HCT116 (cell line): Measurements from ENCODE around the gene SND1. TPM values are rescaled to one million over a fixed set of nuclear protein-coding genes. Genes with fewer than 3 reads are reported as not detected.

Experiments used
- ATAC-seq: fragments of 200-7000 bp; cut with Tn5 transposase; 2 replicates; pipeline ENCODE4 v1.9.1; 2020; ENCODE audit warnings: mild to moderate bottlenecking, moderate library complexity
- BruUV-seq: library from RNA; stranded (reverse); fragments of 400-500 nt; replicated peaks from 2 replicates; lab custom pipeline; 2021; lab: Mats Ljungman, UMichigan
- CTCF ChIA-PET: fragments of 300-600 bp; sonication (Branson Sonifier 250); formaldehyde crosslinking; loops from one replicate; lab custom pipeline; 2021; ENCODE audit warnings: antibody characterized with exemption; lab: Charles Lee
- POLR2A ChIA-PET: fragments of 300-600, 350-600 bp; sonication (Branson Sonifier 250); formaldehyde crosslinking; loops from one replicate; lab custom pipeline; 2021; ENCODE audit warnings: antibody characterized with exemption; lab: Charles Lee
- RAD21 ChIA-PET, 2 experiments: fragments of 300-600 bp; sonication (Branson Sonifier 250); formaldehyde crosslinking; loops; one replicate each; lab custom pipeline; 2023; ENCODE audit warnings: low total read pairs in 2 of 2; ENCODE audit not compliant: uncharacterized antibody in 2 of 2, unreplicated experiment in 2 of 2, low non-redundant PET in 1 of 2; lab: Charles Lee
- DNase-seq: peaks from one replicate; pipeline ENCODE4 v3.0.0-alpha.2; 2010; ENCODE audit warnings: low read depth, low spot score
- H2AFZ ChIP-seq: fragments of 200-600 bp; shearing (Covaris generic), sonication (generic); 2 replicates; pipeline ENCODE4 v1.6.1; 2017; ENCODE audit warnings: low read depth, mixed run types, mixed read lengths, antibody characterized with exemption, low read length; ENCODE audit not compliant: poor library complexity, severe bottlenecking
- H3K27ac ChIP-seq: 2 replicates; pipeline ENCODE4 v1.5.1; 2012; ENCODE audit warnings: low read depth, low read length
- H3K27me3 ChIP-seq: fragments of 200-600 bp; sonication (generic); 2 replicates; pipeline ENCODE4 v1.6.1; 2016; ENCODE audit warnings: mixed run types, low read length, mixed read lengths; ENCODE audit not compliant: insufficient read depth
- H3K36me3 ChIP-seq, 2 experiments: fragments of 200-500 bp in 1 of 2; fragments of 200-600 bp in 1 of 2; sonication (Bioruptor generic) in 1 of 2; sonication (generic) in 1 of 2; 2 replicates each; pipeline versions ENCODE4 v1.5.1 to v1.6.1; 2014 to 2016; ENCODE audit warnings: low read length in 2 of 2, inconsistent platforms in 1 of 2, mixed read lengths in 1 of 2, mixed run types in 1 of 2; ENCODE audit not compliant: insufficient read depth in 2 of 2, control insufficient read depth in 1 of 2
- H3K4me1 ChIP-seq, 2 experiments: fragments of 200-600 bp in 1 of 2; sonication (generic) in 1 of 2; 2 replicates each; pipeline versions ENCODE4 v1.5.1 to v1.6.1; 2012 to 2017; ENCODE audit warnings: low read length in 2 of 2, inconsistent platforms in 1 of 2, mild to moderate bottlenecking in 1 of 2, mixed read lengths in 1 of 2, mixed run types in 1 of 2, moderate library complexity in 1 of 2; ENCODE audit not compliant: insufficient read depth in 2 of 2, control insufficient read depth in 1 of 2
- H3K4me2 ChIP-seq: fragments of 200-600 bp; sonication (generic); 2 replicates; pipeline ENCODE4 v1.6.1; 2017; ENCODE audit warnings: mixed run types, low read length, mixed read lengths
- H3K4me3 ChIP-seq, 2 experiments: fragments of 200-600 bp in 1 of 2; sonication (generic) in 1 of 2; replicated peaks in 1 of 2; 2 replicates each; pipeline ENCODE4 v1.5.1; 2011 to 2016; ENCODE audit warnings: low read length in 2 of 2, control low read depth in 1 of 2, low read depth in 1 of 2, mild to moderate bottlenecking in 1 of 2, mixed read lengths in 1 of 2, mixed run types in 1 of 2
- H3K79me2 ChIP-seq: fragments of 200-600 bp; sonication (generic); 2 replicates; pipeline ENCODE4 v1.6.1; 2017; ENCODE audit warnings: mild to moderate bottlenecking, mixed run types, low read length, moderate library complexity, mixed read lengths; ENCODE audit not compliant: insufficient read depth
- H3K9ac ChIP-seq: fragments of 200-600 bp; sonication (generic); 2 replicates; pipeline ENCODE4 v1.6.1; 2016; ENCODE audit warnings: low read length, mixed read lengths
- H3K9me2 ChIP-seq: fragments of 200-600 bp; sonication (generic), shearing (Covaris generic); 2 replicates; pipeline ENCODE4 v1.6.1; 2017; ENCODE audit warnings: mixed run types, mild to moderate bottlenecking, moderate library complexity; ENCODE audit not compliant: insufficient read depth
- H3K9me3 ChIP-seq, 2 experiments: fragments of 200-500 bp in 1 of 2; fragments of 200-600 bp in 1 of 2; sonication (Bioruptor generic) in 1 of 2; sonication (generic) in 1 of 2; 2 replicates each; pipeline ENCODE4 v1.6.1; 2014 to 2017; ENCODE audit warnings: low read length in 2 of 2, mixed read lengths in 2 of 2, inconsistent platforms in 1 of 2, low read depth in 1 of 2, mild to moderate bottlenecking in 1 of 2, mixed run types in 1 of 2, moderate library complexity in 1 of 2; ENCODE audit not compliant: control insufficient read depth in 1 of 2, insufficient read depth in 1 of 2
- H4K20me1 ChIP-seq: fragments of 200-600 bp; sonication (generic), shearing (Covaris generic); 2 replicates; pipeline ENCODE4 v1.6.1; 2017; ENCODE audit warnings: mixed run types, mild to moderate bottlenecking, moderate library complexity; ENCODE audit not compliant: insufficient read depth
- CBX3 ChIP-seq: IDR thresholded peaks from 2 replicates; pipeline ENCODE4 v1.6.1; 2012; ENCODE audit warnings: low read depth
- CEBPB ChIP-seq: IDR thresholded peaks from 2 replicates; pipeline ENCODE4 v1.6.1; 2012; ENCODE audit warnings: low read depth
- ELF1 ChIP-seq: IDR thresholded peaks from 2 replicates; pipeline ENCODE4 v1.6.1; 2012; ENCODE audit warnings: low read depth, borderline replicate concordance
- EZH2phosphoT487 ChIP-seq: fragments of 200-600 bp; IDR thresholded peaks from 2 replicates; pipeline ENCODE4 v1.6.1; 2018; ENCODE audit warnings: antibody characterized with exemption, borderline replicate concordance
- FOSL1 ChIP-seq: IDR thresholded peaks from 2 replicates; pipeline ENCODE4 v1.6.1; 2012; ENCODE audit warnings: low read depth
- JUND ChIP-seq: IDR thresholded peaks from 2 replicates; pipeline ENCODE4 v1.6.1; 2012
- POLR2AphosphoS5 ChIP-seq: IDR thresholded peaks from 2 replicates; pipeline ENCODE4 v1.6.1; 2011; ENCODE audit warnings: mild to moderate bottlenecking, low read depth, low read length, moderate library complexity
- SIN3A ChIP-seq: IDR thresholded peaks from 2 replicates; pipeline ENCODE4 v1.6.1; 2012; ENCODE audit warnings: low read depth
- SP1 ChIP-seq: IDR thresholded peaks from 2 replicates; pipeline ENCODE4 v1.6.1; 2012; ENCODE audit warnings: low read depth
- SRF ChIP-seq: IDR thresholded peaks from 2 replicates; pipeline ENCODE4 v1.6.1; 2012; ENCODE audit warnings: low read depth
- ZFX ChIP-seq: fragments of 450-650 bp; IDR thresholded peaks from 2 replicates; pipeline ENCODE4 v1.6.1; 2017
- intact Hi-C: fragments of 100-400 bp; cut with micrococcal nuclease; formaldehyde crosslinking; loops from 2 replicates; pipeline ENCODE4 v1.10.0; 2022
- total RNA-seq: library from RNA; stranded (reverse); gene quantifications from one replicate; pipeline ENCODE4 v1.2.1, GENCODE V29; 2021; ENCODE audit not compliant: unreplicated experiment
- TF ChIP-seq, protein P1 (sequence below): IDR thresholded peaks from 2 replicates; pipeline ENCODE4 v1.6.1; 2012
- TF ChIP-seq, protein P2 (sequence below): IDR thresholded peaks from 2 replicates; pipeline ENCODE4 v1.6.1; 2012
- TF ChIP-seq, protein P3 (sequence below): IDR thresholded peaks from 2 replicates; pipeline ENCODE4 v1.6.1; 2012; ENCODE audit warnings: low read depth

SND1 gene
- total RNA-seq, 1 experiment from 2014 or later, result 169 TPM

DNA sequence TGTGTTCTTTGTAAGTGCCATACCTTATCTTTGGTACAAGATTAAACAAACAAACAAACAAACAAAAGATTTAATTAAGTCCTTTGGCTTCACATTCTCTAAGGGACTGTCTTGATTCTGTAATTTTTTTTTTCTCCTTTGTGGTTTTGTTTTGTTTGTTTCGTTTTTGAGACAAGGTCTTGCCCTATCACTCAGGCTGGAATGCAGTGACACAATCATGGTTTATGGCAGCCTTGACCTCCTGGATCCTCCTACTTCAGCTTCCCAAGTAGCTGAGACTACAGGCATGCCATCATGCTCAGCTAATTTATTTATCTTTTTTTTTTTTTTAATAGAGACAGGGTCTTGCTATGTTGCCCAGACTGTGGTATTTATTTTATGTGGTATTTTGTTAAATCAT is 213.5 kb downstream of the SND1 start:
- Histone ChIP-seq H3K79me2 (peaks cover 22% of the 10 kb centered on the region), H4K20me1 (peaks cover 2% of the 10 kb centered on the region; the same call in 1 of the 2 replicates), H3K27me3 (no peaks in the 10 kb centered on the region), H3K36me3 (no peaks in the 10 kb centered on the region), H3K4me1 (no peaks in the 10 kb centered on the region), H3K9me2 (no peaks in the 10 kb centered on the region), H3K4me3 (no peak overlapping the region), H3K9me3 (no peaks in the 10 kb centered on the region), H3K4me2 (no peak overlapping the region), H2AFZ (no peak overlapping the region), H3K9ac (no peak overlapping the region), H3K27ac (no peak overlapping the region)
- ChIA-PET CTCF (no interaction called here), RAD21 (no interaction called here), POLR2A (no interaction called here)
- TF ChIP-seq FOSL1 (no peak), ZFX (no peak), CEBPB (no peak), POLR2AphosphoS5 (no peak), CBX3 (no peak), SRF (no peak), ELF1 (no peak), JUND (no peak), SP1 (no peak), EZH2phosphoT487 (no peak), SIN3A (no peak)
- TF ChIP-seq, protein P1, sequence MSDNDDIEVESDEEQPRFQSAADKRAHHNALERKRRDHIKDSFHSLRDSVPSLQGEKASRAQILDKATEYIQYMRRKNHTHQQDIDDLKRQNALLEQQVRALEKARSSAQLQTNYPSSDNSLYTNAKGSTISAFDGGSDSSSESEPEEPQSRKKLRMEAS, result no peak
- TF ChIP-seq, protein P2, sequence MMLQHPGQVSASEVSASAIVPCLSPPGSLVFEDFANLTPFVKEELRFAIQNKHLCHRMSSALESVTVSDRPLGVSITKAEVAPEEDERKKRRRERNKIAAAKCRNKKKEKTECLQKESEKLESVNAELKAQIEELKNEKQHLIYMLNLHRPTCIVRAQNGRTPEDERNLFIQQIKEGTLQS, result no peak
- TF ChIP-seq, protein P3, sequence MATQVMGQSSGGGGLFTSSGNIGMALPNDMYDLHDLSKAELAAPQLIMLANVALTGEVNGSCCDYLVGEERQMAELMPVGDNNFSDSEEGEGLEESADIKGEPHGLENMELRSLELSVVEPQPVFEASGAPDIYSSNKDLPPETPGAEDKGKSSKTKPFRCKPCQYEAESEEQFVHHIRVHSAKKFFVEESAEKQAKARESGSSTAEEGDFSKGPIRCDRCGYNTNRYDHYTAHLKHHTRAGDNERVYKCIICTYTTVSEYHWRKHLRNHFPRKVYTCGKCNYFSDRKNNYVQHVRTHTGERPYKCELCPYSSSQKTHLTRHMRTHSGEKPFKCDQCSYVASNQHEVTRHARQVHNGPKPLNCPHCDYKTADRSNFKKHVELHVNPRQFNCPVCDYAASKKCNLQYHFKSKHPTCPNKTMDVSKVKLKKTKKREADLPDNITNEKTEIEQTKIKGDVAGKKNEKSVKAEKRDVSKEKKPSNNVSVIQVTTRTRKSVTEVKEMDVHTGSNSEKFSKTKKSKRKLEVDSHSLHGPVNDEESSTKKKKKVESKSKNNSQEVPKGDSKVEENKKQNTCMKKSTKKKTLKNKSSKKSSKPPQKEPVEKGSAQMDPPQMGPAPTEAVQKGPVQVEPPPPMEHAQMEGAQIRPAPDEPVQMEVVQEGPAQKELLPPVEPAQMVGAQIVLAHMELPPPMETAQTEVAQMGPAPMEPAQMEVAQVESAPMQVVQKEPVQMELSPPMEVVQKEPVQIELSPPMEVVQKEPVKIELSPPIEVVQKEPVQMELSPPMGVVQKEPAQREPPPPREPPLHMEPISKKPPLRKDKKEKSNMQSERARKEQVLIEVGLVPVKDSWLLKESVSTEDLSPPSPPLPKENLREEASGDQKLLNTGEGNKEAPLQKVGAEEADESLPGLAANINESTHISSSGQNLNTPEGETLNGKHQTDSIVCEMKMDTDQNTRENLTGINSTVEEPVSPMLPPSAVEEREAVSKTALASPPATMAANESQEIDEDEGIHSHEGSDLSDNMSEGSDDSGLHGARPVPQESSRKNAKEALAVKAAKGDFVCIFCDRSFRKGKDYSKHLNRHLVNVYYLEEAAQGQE, result no peak
- BruUV-seq, result no TSS peak
- intact Hi-C loops, result no loop called here
- DNase-seq (no peak), ATAC-seq (no peak)
